Activated naive CD8-positive, alpha-beta T cell treated with anti-CD3 and anti-CD28 coated beads, Interleukin-2, amount 50 U/mL, for 24 hours (primary cell): ENCODE data around the gene IGF2BP1.

Experiments
- ATAC-seq: fragments of 150-1000 bp; cut with Tn5 transposase; one replicate; pipeline ENCODE4 v1.10.0; 2021
- DNase-seq: peaks from one replicate; pipeline ENCODE4 v3.0.0; 2021
- H3K27ac Mint-ChIP-seq: one replicate; pipeline ENCODE4 v1.8.0; 2021; ENCODE audit warnings: mild to moderate bottlenecking, mixed read lengths
- H3K27me3 Mint-ChIP-seq: one replicate; pipeline ENCODE4 v1.8.0; 2021; ENCODE audit warnings: mixed read lengths
- H3K36me3 Mint-ChIP-seq: one replicate; pipeline ENCODE4 v1.8.0; 2021; ENCODE audit warnings: low read depth, mixed read lengths
- H3K4me1 Mint-ChIP-seq: one replicate; pipeline ENCODE4 v1.8.0; 2021; ENCODE audit warnings: mixed read lengths
- H3K4me3 Mint-ChIP-seq: one replicate; pipeline ENCODE4 v1.8.0; 2021; ENCODE audit warnings: mild to moderate bottlenecking, moderate library complexity, mixed read lengths
- H3K9me3 Mint-ChIP-seq: one replicate; pipeline ENCODE4 v1.8.0; 2021; ENCODE audit warnings: mixed read lengths

Gene IGF2BP1

DNA sequence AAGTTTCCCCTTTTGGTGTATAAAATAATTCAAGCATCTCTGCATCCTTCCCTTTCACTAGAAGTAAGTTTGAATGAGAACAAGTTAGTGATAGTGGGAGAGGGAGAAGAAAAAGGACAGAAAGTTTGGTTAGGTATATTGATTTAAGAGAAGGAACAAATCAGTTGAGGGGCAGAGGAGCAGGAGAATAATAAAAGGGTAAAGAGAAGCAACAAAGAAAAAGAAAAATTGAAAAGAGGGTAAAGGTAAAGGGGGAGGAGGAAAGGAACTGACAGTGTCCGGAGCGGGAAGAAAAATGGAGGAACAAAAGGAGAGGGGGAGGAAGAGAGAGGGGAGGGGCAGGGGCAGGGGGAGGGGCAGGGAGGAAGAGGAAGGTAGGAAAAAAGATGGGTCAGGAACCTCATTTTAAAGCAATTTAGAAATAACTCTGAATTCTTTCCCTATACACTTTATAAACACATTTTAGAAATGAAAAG is 6.3 kb upstream of the IGF2BP1 start:
- no peak overlapping the region for H3K27ac Mint-ChIP-seq
- DNase-seq = no peak
- H3K4me3 Mint-ChIP-seq = no peak overlapping the region
- H3K9me3 Mint-ChIP-seq = no peaks in the 10 kb centered on the region
- ATAC-seq = no peak
- H3K36me3 Mint-ChIP-seq = no peaks in the 10 kb centered on the region
- peaks cover 53% of the 10 kb centered on the region for H3K27me3 Mint-ChIP-seq
- H3K4me1 Mint-ChIP-seq = peaks cover 7% of the 10 kb centered on the region

DNA sequence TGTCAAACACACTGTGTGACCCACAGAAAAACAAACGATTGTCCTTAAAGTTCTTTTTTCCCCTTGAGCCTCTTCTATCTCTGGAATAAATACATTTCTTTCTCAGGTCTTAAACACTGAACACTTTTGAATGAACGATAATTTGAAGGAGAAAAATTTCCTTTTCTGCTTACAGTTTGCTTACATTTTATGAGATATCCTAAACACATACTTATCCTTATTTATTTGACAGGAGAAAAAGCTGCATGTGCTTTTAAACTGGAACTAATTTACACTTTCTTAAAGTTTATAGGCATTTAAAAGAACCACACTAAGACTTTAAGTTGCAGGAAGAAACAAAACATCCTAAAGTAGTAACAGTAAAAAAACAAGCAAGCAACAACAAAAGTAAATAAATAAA is 4.7 kb upstream of the IGF2BP1 start:
- Mint-ChIP-seq H3K4me1 (peaks cover 17% of the 10 kb centered on the region), H3K27ac (no peak overlapping the region), H3K9me3 (no peaks in the 10 kb centered on the region), H3K27me3 (peaks cover 61% of the 10 kb centered on the region), H3K4me3 (no peak overlapping the region), H3K36me3 (no peaks in the 10 kb centered on the region)
- DNase-seq (no peak), ATAC-seq (no peak)

DNA sequence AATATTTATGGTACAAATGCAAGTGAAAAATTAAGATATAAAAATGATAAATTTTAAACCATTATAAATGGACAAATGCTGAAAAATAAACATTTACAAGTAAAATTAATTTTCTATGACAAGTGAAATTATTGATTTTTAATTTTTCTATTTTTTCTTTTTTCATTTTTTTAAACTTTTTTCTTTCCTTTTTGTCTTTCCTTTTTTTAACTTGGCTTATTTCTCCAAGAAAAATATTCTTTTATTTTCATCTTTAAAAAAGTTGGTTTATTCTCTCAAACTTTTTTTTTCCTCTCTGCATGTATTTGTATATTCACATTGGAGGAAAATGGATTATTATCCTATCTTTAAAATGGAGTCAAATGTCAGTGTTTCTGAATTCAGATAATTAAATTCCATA is 3.9 kb upstream of the IGF2BP1 start:
- peaks cover 21% of the 10 kb centered on the region for H3K4me1 Mint-ChIP-seq
- H3K27me3 Mint-ChIP-seq = peaks cover 70% of the 10 kb centered on the region
- H3K4me3 Mint-ChIP-seq = no peak overlapping the region
- H3K36me3 Mint-ChIP-seq = no peaks in the 10 kb centered on the region
- ATAC-seq = no peak
- H3K9me3 Mint-ChIP-seq = no peaks in the 10 kb centered on the region
- no peak overlapping the region for H3K27ac Mint-ChIP-seq
- no peak for DNase-seq

DNA sequence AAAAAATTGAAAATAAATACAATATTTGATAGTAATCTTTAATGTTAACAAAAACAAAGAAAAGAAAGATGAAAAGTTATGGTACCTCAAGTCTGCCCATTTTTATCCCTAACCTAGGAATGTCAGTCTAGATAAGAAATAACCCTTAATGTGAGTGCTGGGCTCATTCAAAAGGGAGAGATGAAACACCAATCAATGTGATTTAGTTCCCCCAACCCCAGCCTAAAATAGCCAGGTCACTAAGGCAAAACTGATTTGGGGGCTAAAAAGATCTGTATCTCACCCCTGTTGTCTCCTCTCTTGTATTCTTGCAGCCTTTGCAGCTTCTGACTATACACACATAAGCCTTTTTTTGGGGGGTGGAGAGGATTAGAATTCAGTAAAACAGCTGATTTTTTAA is 3.2 kb upstream of the IGF2BP1 start:
- no peak for DNase-seq
- no peak overlapping the region for H3K4me3 Mint-ChIP-seq
- H3K36me3 Mint-ChIP-seq = no peaks in the 10 kb centered on the region
- peaks cover 74% of the 10 kb centered on the region for H3K27me3 Mint-ChIP-seq
- H3K4me1 Mint-ChIP-seq = peaks cover 25% of the 10 kb centered on the region
- no peak for ATAC-seq
- no peak overlapping the region for H3K27ac Mint-ChIP-seq
- H3K9me3 Mint-ChIP-seq = no peaks in the 10 kb centered on the region

DNA sequence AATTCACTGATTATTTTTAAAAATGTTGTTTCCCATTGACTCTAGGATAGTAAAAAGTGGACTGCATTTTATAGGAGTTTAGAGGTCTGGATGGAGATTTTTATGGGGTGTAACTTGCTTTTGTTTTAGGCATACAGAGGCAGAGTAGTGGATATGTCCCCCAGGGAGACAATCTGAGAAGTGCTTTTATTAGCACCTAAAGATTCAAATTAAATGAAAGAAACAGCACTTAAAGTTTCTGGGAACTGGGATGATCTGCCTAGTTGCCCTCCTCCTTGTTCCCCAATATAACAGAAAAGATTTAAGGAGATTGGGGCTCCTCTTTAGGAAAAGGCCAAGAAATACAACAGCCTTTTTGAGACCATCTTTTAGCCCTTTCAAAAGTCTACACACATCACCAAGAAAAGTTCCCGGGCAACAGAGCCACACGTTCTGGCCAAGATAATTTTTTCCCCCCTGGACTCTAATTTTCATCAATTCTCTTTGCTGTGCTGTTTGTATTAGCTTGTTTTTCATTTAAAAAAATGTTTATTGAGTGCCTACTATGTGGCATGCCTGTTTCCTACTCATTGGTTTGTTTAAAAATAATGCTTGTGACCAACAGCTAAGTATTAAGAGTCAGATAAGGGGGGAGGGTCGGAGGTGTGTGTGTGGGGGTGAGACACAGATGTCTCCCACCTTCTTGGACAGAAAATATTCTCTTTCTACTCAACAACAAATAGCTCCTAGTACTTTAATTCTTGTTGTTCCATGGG is 2.5 kb upstream of the IGF2BP1 start:
- H3K4me1 Mint-ChIP-seq = peaks cover 25% of the 10 kb centered on the region
- ATAC-seq = no peak
- no peaks in the 10 kb centered on the region for H3K36me3 Mint-ChIP-seq
- H3K27me3 Mint-ChIP-seq = peaks cover 79% of the 10 kb centered on the region
- peak overlapping the region; percentile 28 for H3K4me3 Mint-ChIP-seq
- no peak overlapping the region for H3K27ac Mint-ChIP-seq
- H3K9me3 Mint-ChIP-seq = no peaks in the 10 kb centered on the region
- no peak for DNase-seq

DNA sequence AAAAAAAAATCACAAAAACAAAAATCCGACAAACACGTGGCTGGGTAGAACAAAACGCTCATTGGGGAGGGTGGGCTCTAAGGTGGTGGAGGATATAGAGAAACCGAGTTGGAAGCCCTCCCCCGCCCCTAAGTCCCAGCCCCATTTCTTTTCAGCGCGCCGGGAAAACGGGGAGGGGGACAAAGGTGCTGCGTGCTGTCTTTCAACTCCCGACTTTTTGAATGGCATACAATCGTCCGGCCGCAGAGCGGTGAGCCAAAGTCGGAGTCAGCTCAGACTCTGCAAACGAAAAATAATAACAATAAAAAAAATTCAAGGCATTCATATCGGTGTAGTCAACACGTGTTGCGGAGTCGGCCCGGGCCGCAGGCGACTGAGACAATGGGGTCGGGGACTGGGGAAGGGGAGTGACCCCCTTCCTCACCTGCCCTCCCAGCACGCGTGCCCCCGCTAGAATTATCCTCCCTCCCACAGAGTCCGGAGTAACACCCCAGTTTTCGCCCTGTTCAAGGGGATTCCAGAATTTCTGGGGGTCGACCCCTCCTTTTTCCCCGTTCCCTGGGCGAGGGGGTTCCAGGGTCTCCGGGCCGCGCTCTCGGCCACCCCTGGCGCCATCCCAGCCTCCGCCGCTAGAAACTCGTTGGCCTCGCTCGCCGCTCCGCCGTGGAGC is 1.7 kb upstream of the IGF2BP1 start:
- Mint-ChIP-seq H3K4me3 (peak overlapping the region; percentile 28), H3K36me3 (no peaks in the 10 kb centered on the region), H3K4me1 (peaks cover 25% of the 10 kb centered on the region), H3K27ac (no peak overlapping the region), H3K9me3 (no peaks in the 10 kb centered on the region), H3K27me3 (peaks cover 79% of the 10 kb centered on the region)
- no peak for ATAC-seq
- DNase-seq = no peak

DNA sequence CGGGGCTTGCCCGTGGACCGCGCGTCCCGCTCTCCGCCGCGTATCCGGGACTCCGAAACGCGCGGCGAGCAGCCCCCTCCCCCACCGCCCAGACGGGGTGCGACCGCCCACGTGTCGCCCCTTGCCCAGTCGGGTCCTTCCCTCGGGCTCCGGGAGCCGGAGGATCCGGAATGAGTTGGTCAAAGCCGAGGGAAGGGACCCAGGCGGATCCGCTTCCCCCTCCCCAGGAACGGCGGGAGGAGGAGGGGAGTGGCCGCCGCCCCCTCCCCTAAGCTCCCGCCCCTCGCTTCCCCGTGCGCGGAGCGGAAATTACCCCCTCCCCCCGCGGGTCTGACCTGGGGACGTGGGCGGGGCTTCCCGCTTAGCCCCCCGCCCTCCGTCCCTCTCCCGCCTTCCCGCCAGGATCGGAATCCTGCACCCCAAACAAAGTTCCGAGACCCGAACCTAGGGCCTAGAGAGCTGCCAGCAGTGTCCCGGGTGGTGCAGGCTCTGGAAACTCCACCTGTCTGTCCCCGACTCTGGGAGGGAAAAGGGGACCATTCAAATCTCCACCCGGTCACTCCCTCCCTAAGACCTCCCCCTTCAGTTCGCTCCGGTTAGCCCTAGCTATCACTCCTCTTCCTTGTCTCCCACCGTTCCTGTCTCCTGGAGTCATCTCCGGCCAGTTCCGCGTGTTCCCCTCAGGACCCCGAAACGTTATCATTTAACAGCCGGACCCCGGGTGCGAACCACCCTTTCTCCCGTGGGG is 1.0 kb upstream of the IGF2BP1 start:
- Mint-ChIP-seq H3K9me3 (no peaks in the 10 kb centered on the region), H3K36me3 (no peaks in the 10 kb centered on the region), H3K4me3 (peak overlapping the region; percentile 68), H3K27ac (no peak overlapping the region), H3K27me3 (peaks cover 79% of the 10 kb centered on the region), H3K4me1 (peaks cover 25% of the 10 kb centered on the region)
- no peak for ATAC-seq
- peak; percentile 18 for DNase-seq

DNA sequence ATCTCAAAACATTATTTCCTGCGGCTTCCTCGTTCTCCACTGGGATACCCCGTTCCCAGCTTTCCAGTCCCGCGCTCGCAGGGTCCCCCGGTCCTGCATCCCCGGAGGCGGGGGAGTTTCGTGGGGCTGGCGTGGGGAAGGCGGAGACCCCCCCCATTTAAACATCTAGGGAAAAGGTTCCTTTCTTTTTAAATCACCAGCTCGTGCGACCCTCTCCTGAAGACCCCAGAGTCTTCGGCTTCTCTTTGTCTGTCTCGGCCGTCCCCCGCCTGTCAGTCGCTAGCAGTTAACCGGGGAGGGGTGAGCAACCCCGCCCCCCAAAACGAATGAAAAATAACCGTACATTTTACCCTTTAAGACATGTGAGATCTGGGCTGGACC is 473 bp upstream of the IGF2BP1 start:
- H3K27ac Mint-ChIP-seq = no peak overlapping the region
- H3K9me3 Mint-ChIP-seq = no peaks in the 10 kb centered on the region
- peaks cover 25% of the 10 kb centered on the region for H3K4me1 Mint-ChIP-seq
- no peaks in the 10 kb centered on the region for H3K36me3 Mint-ChIP-seq
- no peak for DNase-seq
- peaks cover 82% of the 10 kb centered on the region for H3K27me3 Mint-ChIP-seq
- peak overlapping the region; percentile 68 for H3K4me3 Mint-ChIP-seq
- no peak for ATAC-seq

DNA sequence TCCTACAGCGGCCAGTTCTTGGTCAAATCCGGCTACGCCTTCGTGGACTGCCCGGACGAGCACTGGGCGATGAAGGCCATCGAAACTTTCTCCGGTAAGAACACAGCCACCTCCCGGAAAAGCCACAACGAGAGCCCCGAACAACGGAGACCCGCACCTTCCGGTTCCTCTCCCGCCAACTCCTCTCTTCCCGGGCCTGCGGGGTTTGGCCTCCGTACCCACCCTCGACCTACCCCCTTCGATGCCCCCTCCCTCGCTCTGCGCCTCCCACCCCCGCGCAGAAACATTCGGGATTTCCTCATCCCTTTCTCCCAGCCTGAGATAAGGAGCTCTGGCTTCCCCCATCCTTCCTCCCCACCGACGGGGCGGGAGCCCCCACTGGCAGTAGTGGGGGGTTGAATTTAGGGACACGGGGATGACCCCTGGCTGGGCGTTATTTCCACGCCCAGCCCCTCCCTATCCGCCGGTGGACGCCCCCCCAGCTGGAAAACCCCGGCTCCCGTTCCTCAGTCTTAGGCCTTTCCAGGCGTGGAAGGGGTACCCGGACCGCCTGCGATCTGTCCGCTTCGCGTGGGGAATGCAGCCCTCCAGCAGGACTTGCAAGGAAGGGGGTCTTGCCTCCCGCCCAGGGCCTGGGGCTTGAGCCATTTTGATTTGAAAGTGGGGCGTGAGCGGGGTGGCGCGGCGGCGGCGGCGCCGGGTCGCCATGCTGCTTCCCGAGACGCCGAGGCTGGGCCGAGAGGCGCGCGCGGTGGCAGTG is 822 bp downstream of the IGF2BP1 start:
- H3K36me3 Mint-ChIP-seq = no peaks in the 10 kb centered on the region
- no peak for ATAC-seq

DNA sequence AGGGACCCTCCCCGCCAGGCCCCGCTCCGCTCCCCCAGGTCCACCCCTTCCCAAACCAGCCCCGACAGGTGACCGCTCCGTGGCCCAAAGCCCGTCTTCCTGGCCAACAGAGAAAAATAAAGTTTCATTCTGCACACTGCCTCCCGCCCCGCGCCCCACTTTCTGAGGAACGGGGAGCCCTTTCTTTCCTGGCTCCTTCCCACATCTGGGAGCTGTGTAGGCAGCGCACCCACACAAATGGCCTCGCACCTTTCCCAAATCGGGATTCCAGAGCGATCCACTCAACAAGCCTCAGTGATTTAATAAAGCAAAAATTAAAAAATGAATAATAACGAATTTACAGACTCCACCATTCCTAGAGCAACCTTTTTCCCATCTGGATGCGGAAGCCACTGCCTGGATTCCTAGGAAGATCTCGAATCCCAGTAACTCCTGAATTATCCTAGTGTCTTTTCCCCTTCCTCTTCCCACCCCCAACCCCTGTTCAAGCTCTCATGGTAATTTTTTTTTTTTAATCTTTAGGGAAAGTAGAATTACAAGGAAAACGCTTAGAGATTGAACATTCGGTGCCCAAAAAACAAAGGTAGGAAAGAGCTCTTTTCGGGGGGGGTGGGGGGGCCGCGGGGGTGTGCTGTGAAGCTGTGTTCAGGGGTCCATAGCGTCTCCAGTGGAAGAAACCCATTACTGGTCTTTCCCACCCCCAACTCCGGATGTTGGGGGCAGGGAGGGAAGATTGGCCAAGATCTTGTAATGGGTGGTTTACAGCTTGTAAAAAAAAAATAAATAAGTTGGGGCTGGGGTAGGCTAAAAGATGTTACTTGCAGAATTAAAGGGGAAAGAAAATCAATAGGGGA is 1.6 kb downstream of the IGF2BP1 start:
- Mint-ChIP-seq H3K9me3 (no peaks in the 10 kb centered on the region), H3K36me3 (no peaks in the 10 kb centered on the region), H3K4me1 (peaks cover 29% of the 10 kb centered on the region), H3K27ac (no peak overlapping the region), H3K4me3 (peak overlapping the region; percentile 51), H3K27me3 (peaks cover 83% of the 10 kb centered on the region)
- no peak for ATAC-seq
- DNase-seq = no peak

More for the DNA sequence above, 822 bp downstream of the IGF2BP1 start:
- peak; percentile 3 for DNase-seq
- no peak overlapping the region for H3K27ac Mint-ChIP-seq
- H3K4me3 Mint-ChIP-seq = peak overlapping the region; percentile 68
- peaks cover 81% of the 10 kb centered on the region for H3K27me3 Mint-ChIP-seq
- no peaks in the 10 kb centered on the region for H3K9me3 Mint-ChIP-seq
- H3K4me1 Mint-ChIP-seq = peaks cover 25% of the 10 kb centered on the region

DNA sequence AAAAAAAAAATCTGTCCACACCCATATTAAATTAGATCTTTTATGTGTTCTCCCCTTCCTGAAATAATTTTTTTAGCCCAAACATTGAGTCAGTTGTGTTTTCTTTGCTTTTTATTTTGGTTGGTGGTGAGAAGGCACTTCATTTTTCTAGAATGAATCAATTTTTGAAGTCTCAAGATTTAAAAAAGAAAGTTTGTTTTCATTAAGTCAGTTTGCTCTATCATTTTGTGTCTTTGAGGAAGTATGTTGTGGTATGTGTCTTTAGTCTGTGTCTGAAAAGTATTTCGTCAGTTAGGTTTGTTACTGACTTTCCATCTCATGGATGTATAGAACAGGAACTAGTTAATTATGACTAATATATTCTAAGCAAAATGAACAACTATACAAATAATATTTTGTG is 3.8 kb downstream of the IGF2BP1 start:
- DNase-seq = no peak
- Mint-ChIP-seq H3K4me1 (peaks cover 21% of the 10 kb centered on the region), H3K4me3 (no peak overlapping the region), H3K27me3 (peaks cover 88% of the 10 kb centered on the region), H3K27ac (no peak overlapping the region), H3K36me3 (no peaks in the 10 kb centered on the region), H3K9me3 (no peaks in the 10 kb centered on the region)
- ATAC-seq = no peak

DNA sequence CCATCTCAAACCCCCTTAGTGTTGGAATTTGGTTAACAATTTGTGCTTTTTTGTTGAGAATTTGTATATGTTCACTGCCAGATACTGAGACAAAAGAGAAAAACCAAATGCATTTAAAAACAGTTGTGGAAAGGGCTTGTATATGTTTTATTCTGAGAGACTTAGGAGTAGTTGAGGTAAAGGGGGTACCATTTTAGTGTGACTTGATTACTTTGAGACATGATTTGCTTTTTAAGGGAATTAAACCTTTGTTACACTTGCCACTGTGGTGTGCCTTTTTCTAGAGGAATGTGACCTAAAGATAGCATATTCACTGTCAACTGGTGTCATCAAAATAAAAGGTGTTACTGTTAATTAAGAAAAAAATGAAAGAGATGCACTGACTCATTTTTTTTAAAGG is 4.5 kb downstream of the IGF2BP1 start:
- DNase-seq (no peak), ATAC-seq (no peak)
- Mint-ChIP-seq H3K27ac (no peak overlapping the region), H3K9me3 (no peaks in the 10 kb centered on the region), H3K4me1 (peaks cover 16% of the 10 kb centered on the region), H3K27me3 (peaks cover 90% of the 10 kb centered on the region), H3K36me3 (no peaks in the 10 kb centered on the region), H3K4me3 (no peak overlapping the region)

DNA sequence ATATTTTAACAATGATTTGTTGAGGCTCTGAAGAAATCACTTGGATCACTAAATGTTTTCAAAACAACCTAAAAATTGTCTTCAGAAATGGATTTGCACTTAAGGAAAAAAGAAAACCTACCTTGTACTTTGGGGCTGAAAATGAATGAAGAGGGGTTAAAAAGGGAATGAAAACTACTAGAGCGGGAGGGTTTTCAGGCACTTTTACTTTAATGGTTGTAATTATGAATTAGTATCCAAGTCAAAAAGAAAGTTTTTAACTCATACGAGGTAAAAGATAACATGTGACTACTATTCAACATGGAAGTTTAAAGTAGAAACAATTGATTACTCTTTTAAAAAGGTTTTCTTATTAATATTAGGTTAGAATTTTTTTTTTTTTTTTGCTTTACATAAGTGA is 5.1 kb downstream of the IGF2BP1 start:
- H3K4me1 Mint-ChIP-seq = peaks cover 13% of the 10 kb centered on the region
- ATAC-seq (no peak), DNase-seq (no peak)
- no peak overlapping the region for H3K4me3 Mint-ChIP-seq
- peaks cover 91% of the 10 kb centered on the region for H3K27me3 Mint-ChIP-seq
- H3K9me3 Mint-ChIP-seq = no peaks in the 10 kb centered on the region
- no peaks in the 10 kb centered on the region for H3K36me3 Mint-ChIP-seq
- H3K27ac Mint-ChIP-seq = no peak overlapping the region

DNA sequence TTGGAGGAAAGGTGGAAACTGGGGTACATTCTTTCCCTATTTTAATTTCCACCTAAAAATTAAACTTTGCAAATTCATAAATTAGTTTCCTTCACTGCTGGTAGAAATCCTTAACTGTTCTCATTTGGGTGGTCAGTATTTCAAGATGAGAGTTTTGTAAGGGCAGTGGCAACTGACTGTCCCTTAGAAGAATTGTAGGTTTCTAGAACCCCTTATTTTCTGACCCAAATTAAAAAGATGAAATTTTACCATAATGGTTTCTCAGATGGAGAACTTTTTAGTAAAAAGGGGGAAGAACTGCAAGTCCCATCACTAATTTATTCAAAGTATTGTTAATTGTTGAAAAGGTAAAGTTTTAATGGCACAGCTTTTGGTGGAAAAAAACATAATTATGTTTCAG is 5.6 kb downstream of the IGF2BP1 start:
- ATAC-seq = no peak
- H3K4me1 Mint-ChIP-seq = peaks cover 8% of the 10 kb centered on the region
- peaks cover 91% of the 10 kb centered on the region for H3K27me3 Mint-ChIP-seq
- H3K9me3 Mint-ChIP-seq = no peaks in the 10 kb centered on the region
- no peak overlapping the region for H3K27ac Mint-ChIP-seq
- DNase-seq = no peak
- H3K4me3 Mint-ChIP-seq = no peak overlapping the region
- no peaks in the 10 kb centered on the region for H3K36me3 Mint-ChIP-seq
